HCT116 (cell line): ENCODE measurements around the gene CALM1. TPM values are rescaled to one million over a fixed set of nuclear protein-coding genes. Genes with fewer than 3 reads are reported as not detected.

Experiments
- ATAC-seq: fragments of 200-7000 bp; cut with Tn5 transposase; 2 replicates; pipeline ENCODE4 v1.9.1; 2020; ENCODE audit warnings: mild to moderate bottlenecking, moderate library complexity
- BruUV-seq: library from RNA; stranded (reverse); fragments of 400-500 nt; replicated peaks from 2 replicates; lab custom pipeline; 2021; lab: Mats Ljungman, UMichigan
- CTCF ChIA-PET: fragments of 300-600 bp; sonication (Branson Sonifier 250); formaldehyde crosslinking; loops from one replicate; lab custom pipeline; 2021; ENCODE audit warnings: antibody characterized with exemption; lab: Charles Lee
- POLR2A ChIA-PET: fragments of 300-600, 350-600 bp; sonication (Branson Sonifier 250); formaldehyde crosslinking; loops from one replicate; lab custom pipeline; 2021; ENCODE audit warnings: antibody characterized with exemption; lab: Charles Lee
- RAD21 ChIA-PET, 2 experiments: fragments of 300-600 bp; sonication (Branson Sonifier 250); formaldehyde crosslinking; loops; one replicate each; lab custom pipeline; 2023; ENCODE audit warnings: low total read pairs in 2 of 2; ENCODE audit not compliant: uncharacterized antibody in 2 of 2, unreplicated experiment in 2 of 2, low non-redundant PET in 1 of 2; lab: Charles Lee
- DNase-seq: peaks from one replicate; pipeline ENCODE4 v3.0.0-alpha.2; 2010; ENCODE audit warnings: low read depth, low spot score
- H2AFZ ChIP-seq: fragments of 200-600 bp; shearing (Covaris generic), sonication (generic); 2 replicates; pipeline ENCODE4 v1.6.1; 2017; ENCODE audit warnings: low read depth, mixed run types, mixed read lengths, antibody characterized with exemption, low read length; ENCODE audit not compliant: poor library complexity, severe bottlenecking
- H3K27ac ChIP-seq: 2 replicates; pipeline ENCODE4 v1.5.1; 2012; ENCODE audit warnings: low read depth, low read length
- H3K27me3 ChIP-seq: fragments of 200-600 bp; sonication (generic); 2 replicates; pipeline ENCODE4 v1.6.1; 2016; ENCODE audit warnings: mixed run types, low read length, mixed read lengths; ENCODE audit not compliant: insufficient read depth
- H3K36me3 ChIP-seq, 2 experiments: fragments of 200-500 bp in 1 of 2; fragments of 200-600 bp in 1 of 2; sonication (Bioruptor generic) in 1 of 2; sonication (generic) in 1 of 2; 2 replicates each; pipeline versions ENCODE4 v1.5.1 to v1.6.1; 2014 to 2016; ENCODE audit warnings: low read length in 2 of 2, inconsistent platforms in 1 of 2, mixed read lengths in 1 of 2, mixed run types in 1 of 2; ENCODE audit not compliant: insufficient read depth in 2 of 2, control insufficient read depth in 1 of 2
- H3K4me1 ChIP-seq, 2 experiments: fragments of 200-600 bp in 1 of 2; sonication (generic) in 1 of 2; 2 replicates each; pipeline versions ENCODE4 v1.5.1 to v1.6.1; 2012 to 2017; ENCODE audit warnings: low read length in 2 of 2, inconsistent platforms in 1 of 2, mild to moderate bottlenecking in 1 of 2, mixed read lengths in 1 of 2, mixed run types in 1 of 2, moderate library complexity in 1 of 2; ENCODE audit not compliant: insufficient read depth in 2 of 2, control insufficient read depth in 1 of 2
- H3K4me2 ChIP-seq: fragments of 200-600 bp; sonication (generic); 2 replicates; pipeline ENCODE4 v1.6.1; 2017; ENCODE audit warnings: mixed run types, low read length, mixed read lengths
- H3K4me3 ChIP-seq, 2 experiments: fragments of 200-600 bp in 1 of 2; sonication (generic) in 1 of 2; replicated peaks in 1 of 2; 2 replicates each; pipeline ENCODE4 v1.5.1; 2011 to 2016; ENCODE audit warnings: low read length in 2 of 2, control low read depth in 1 of 2, low read depth in 1 of 2, mild to moderate bottlenecking in 1 of 2, mixed read lengths in 1 of 2, mixed run types in 1 of 2
- H3K79me2 ChIP-seq: fragments of 200-600 bp; sonication (generic); 2 replicates; pipeline ENCODE4 v1.6.1; 2017; ENCODE audit warnings: mild to moderate bottlenecking, mixed run types, low read length, moderate library complexity, mixed read lengths; ENCODE audit not compliant: insufficient read depth
- H3K9ac ChIP-seq: fragments of 200-600 bp; sonication (generic); 2 replicates; pipeline ENCODE4 v1.6.1; 2016; ENCODE audit warnings: low read length, mixed read lengths
- H3K9me2 ChIP-seq: fragments of 200-600 bp; sonication (generic), shearing (Covaris generic); 2 replicates; pipeline ENCODE4 v1.6.1; 2017; ENCODE audit warnings: mixed run types, mild to moderate bottlenecking, moderate library complexity; ENCODE audit not compliant: insufficient read depth
- H3K9me3 ChIP-seq, 2 experiments: fragments of 200-500 bp in 1 of 2; fragments of 200-600 bp in 1 of 2; sonication (Bioruptor generic) in 1 of 2; sonication (generic) in 1 of 2; 2 replicates each; pipeline ENCODE4 v1.6.1; 2014 to 2017; ENCODE audit warnings: low read length in 2 of 2, mixed read lengths in 2 of 2, inconsistent platforms in 1 of 2, low read depth in 1 of 2, mild to moderate bottlenecking in 1 of 2, mixed run types in 1 of 2, moderate library complexity in 1 of 2; ENCODE audit not compliant: control insufficient read depth in 1 of 2, insufficient read depth in 1 of 2
- H4K20me1 ChIP-seq: fragments of 200-600 bp; sonication (generic), shearing (Covaris generic); 2 replicates; pipeline ENCODE4 v1.6.1; 2017; ENCODE audit warnings: mixed run types, mild to moderate bottlenecking, moderate library complexity; ENCODE audit not compliant: insufficient read depth
- CBX3 ChIP-seq: IDR thresholded peaks from 2 replicates; pipeline ENCODE4 v1.6.1; 2012; ENCODE audit warnings: low read depth
- CEBPB ChIP-seq: IDR thresholded peaks from 2 replicates; pipeline ENCODE4 v1.6.1; 2012; ENCODE audit warnings: low read depth
- EGR1 ChIP-seq: IDR thresholded peaks from 2 replicates; pipeline ENCODE4 v1.6.1; 2012; ENCODE audit warnings: low read depth
- EZH2 ChIP-seq: fragments of 200-600 bp; sonication (generic); IDR thresholded peaks from 2 replicates; pipeline ENCODE4 v1.6.1; 2017; ENCODE audit warnings: antibody characterized with exemption, mixed run types
- FOSL1 ChIP-seq: IDR thresholded peaks from 2 replicates; pipeline ENCODE4 v1.6.1; 2012; ENCODE audit warnings: low read depth
- JUND ChIP-seq: IDR thresholded peaks from 2 replicates; pipeline ENCODE4 v1.6.1; 2012
- POLR2AphosphoS5 ChIP-seq: IDR thresholded peaks from 2 replicates; pipeline ENCODE4 v1.6.1; 2011; ENCODE audit warnings: mild to moderate bottlenecking, low read depth, low read length, moderate library complexity
- RAD21 ChIP-seq: IDR thresholded peaks from 2 replicates; pipeline ENCODE4 v1.6.1; 2012; ENCODE audit warnings: low read depth, mild to moderate bottlenecking
- SIN3A ChIP-seq: IDR thresholded peaks from 2 replicates; pipeline ENCODE4 v1.6.1; 2012; ENCODE audit warnings: low read depth
- SRF ChIP-seq: IDR thresholded peaks from 2 replicates; pipeline ENCODE4 v1.6.1; 2012; ENCODE audit warnings: low read depth
- YY1 ChIP-seq: IDR thresholded peaks from 2 replicates; pipeline ENCODE4 v1.6.1; 2011; ENCODE audit warnings: low read length, low read depth, moderate library complexity, mild to moderate bottlenecking; ENCODE audit not compliant: insufficient replicate concordance; ENCODE audit errors: extremely low read depth
- intact Hi-C: fragments of 100-400 bp; cut with micrococcal nuclease; formaldehyde crosslinking; loops from 2 replicates; pipeline ENCODE4 v1.10.0; 2022
- total RNA-seq: library from RNA; stranded (reverse); gene quantifications from one replicate; pipeline ENCODE4 v1.2.1, GENCODE V29; 2021; ENCODE audit not compliant: unreplicated experiment
- TF ChIP-seq, protein P1 (sequence below): IDR thresholded peaks from 2 replicates; pipeline ENCODE4 v1.6.1; 2012; ENCODE audit warnings: low read depth

Gene CALM1
- total RNA-seq, 1 experiment from 2014 or later: 261 TPM

DNA sequence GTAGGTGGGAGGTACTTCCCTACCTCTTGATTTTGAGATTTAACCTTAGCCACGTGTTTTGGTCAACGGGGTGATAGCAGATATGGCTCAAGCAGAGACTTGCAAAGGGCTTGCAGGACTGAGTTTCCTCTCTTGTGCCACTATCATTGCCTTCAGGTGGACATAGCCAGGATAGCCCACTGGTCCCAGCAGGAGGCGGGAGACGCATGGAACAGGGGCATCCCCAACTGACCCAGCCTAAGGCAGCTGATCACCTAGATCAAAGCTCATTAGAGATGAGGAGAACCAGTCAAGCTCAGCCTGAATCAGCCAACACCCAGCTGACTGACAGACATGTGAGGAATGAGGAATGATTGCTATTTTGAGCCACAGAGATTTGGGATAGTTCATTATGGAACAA is 49.6 kb downstream of the CALM1 start:
- Histone ChIP-seq H3K9me2 (no peaks in the 10 kb centered on the region), H3K4me2 (no peak overlapping the region), H2AFZ (no peak overlapping the region), H3K79me2 (no peaks in the 10 kb centered on the region), H3K27me3 (no peaks in the 10 kb centered on the region), H4K20me1 (no peaks in the 10 kb centered on the region), H3K4me1 (no peaks in the 10 kb centered on the region; a peak in 1 of 4 replicates)
- BruUV-seq: no TSS peak
- no peak for DNase-seq
- ATAC-seq: no peak
- TF ChIP-seq SIN3A (no peak), SRF (no peak), JUND (no peak), RAD21 (no peak), EZH2 (no peak), CBX3 (no peak), POLR2AphosphoS5 (no peak), CEBPB (no peak), FOSL1 (no peak), EGR1 (no peak), YY1 (no peak)
- TF ChIP-seq, protein P1, sequence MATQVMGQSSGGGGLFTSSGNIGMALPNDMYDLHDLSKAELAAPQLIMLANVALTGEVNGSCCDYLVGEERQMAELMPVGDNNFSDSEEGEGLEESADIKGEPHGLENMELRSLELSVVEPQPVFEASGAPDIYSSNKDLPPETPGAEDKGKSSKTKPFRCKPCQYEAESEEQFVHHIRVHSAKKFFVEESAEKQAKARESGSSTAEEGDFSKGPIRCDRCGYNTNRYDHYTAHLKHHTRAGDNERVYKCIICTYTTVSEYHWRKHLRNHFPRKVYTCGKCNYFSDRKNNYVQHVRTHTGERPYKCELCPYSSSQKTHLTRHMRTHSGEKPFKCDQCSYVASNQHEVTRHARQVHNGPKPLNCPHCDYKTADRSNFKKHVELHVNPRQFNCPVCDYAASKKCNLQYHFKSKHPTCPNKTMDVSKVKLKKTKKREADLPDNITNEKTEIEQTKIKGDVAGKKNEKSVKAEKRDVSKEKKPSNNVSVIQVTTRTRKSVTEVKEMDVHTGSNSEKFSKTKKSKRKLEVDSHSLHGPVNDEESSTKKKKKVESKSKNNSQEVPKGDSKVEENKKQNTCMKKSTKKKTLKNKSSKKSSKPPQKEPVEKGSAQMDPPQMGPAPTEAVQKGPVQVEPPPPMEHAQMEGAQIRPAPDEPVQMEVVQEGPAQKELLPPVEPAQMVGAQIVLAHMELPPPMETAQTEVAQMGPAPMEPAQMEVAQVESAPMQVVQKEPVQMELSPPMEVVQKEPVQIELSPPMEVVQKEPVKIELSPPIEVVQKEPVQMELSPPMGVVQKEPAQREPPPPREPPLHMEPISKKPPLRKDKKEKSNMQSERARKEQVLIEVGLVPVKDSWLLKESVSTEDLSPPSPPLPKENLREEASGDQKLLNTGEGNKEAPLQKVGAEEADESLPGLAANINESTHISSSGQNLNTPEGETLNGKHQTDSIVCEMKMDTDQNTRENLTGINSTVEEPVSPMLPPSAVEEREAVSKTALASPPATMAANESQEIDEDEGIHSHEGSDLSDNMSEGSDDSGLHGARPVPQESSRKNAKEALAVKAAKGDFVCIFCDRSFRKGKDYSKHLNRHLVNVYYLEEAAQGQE: no peak
- TF ChIP-seq, all 23 proteins: peak for 0
- CTCF ChIA-PET: no interaction called here
- intact Hi-C loops: no loop called here
- Histone ChIP-seq H3K27ac (no peak overlapping the region), H3K4me3 (no peak overlapping the region), H3K9me3 (peaks cover 11% of the 10 kb centered on the region in 2 experiments; a peak in 3 of 4 replicates), H3K36me3 (no peaks in the 10 kb centered on the region), H3K9ac (no peak overlapping the region)
- POLR2A ChIA-PET: no interaction called here
- RAD21 ChIA-PET: no interaction called here
